Gastroesophageal sphincter (tissue), 3 donors: ENCODE results near the gene BCAS3.

Experiments
- CTCF ChIP-seq, 4 experiments: fragments of 200-600 bp in 2 of 4; fragments of 450-650 bp in 2 of 4; sonication (generic) in 1 of 4; IDR thresholded peaks; one replicate each; pipeline ENCODE4 v1.5.1; 2017 to 2019; ENCODE audit warnings: antibody characterized with exemption in 4 of 4, mild to moderate bottlenecking in 2 of 4, moderate library complexity in 2 of 4
- EP300 ChIP-seq: sonication (generic); formaldehyde crosslinking; IDR thresholded peaks from one replicate; pipeline ENCODE4 v1.6.1; 2017; ENCODE audit warnings: antibody characterized with exemption, mild to moderate bottlenecking
- POLR2A ChIP-seq, 2 donors: fragments of 450-650 bp; IDR thresholded peaks; one replicate each; pipeline ENCODE4 v1.6.1; 2017; ENCODE audit warnings: antibody characterized with exemption in 2 of 2, mild to moderate bottlenecking in 2 of 2, moderate library complexity in 1 of 2

- TF ChIP-seq EP300 (no peak), CTCF (IDR thresholded peaks at IDR 0.05) (no peak), POLR2A (IDR thresholded peaks at IDR 0.05) (no peak)
Measured at GRCh38 chr17:60840456-60840855, 162.8 kb downstream of the BCAS3 start.
